ENCODE measurements around the gene CHST11. TPM values are rescaled to one million over a fixed set of nuclear protein-coding genes. Genes with fewer than 3 reads are reported as not detected.

Gene CHST11
- total and polyA plus RNA-seq, 3 donors from 2014 or later: 5.1 to 36.9 (median 23.9) TPM

DNA sequence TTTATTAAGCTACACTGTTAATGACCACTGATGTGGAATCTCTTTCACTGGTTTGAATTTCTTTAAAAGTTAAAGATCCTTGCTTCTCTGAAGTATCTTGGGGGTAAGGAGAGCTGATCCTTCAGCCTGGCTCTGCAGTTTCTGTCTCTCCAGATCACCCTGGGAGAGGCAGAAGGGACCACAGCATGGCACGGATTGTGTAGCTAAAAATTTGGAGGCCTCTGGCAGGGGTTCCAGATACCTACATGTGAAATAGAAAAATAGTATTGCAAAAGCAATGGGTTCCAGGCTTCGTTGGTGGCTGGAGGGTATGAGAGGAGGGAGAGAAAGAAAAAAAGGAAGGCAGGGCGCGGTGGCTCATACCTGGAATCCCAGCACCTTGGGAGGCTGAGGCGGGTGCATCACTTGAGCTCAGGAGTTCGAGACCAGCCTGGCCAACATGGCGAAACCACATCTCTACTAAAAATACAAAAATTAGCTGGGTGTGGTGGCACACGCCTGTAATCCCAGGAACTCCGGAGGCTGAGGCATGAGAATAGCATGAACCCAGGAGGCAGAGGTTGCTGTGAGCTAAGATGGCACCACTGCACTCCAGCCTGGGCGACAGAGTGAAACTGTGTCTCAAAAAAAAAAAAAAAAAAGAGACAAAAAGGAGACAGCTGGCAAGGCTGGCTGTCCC is 3.4 kb downstream of the CHST11 start:
- TF ChIP-seq POLR2A (IDR thresholded peaks at IDR 0.05): no peak
- TF ChIP-seq CTCF (IDR thresholded peaks at IDR 0.05): no peak
- 68 to 71% methylated on average over 10 of the region's 10 CpGs for WGBS, 2 donors
- H3K9me3 ChIP-seq: no peaks in the 10 kb centered on the region
- H3K27ac ChIP-seq: no peak overlapping the region
- no peak overlapping the region for H3K4me3 ChIP-seq
- H3K27me3 ChIP-seq: no peaks in the 10 kb centered on the region
- intact Hi-C loops (cut with DNase I; ENCODE audit: low total_unique reads): no loop called here
- DNase-seq: no peak
- H3K4me1 ChIP-seq: peaks cover 5% of the 10 kb centered on the region
- no peaks in the 10 kb centered on the region for H3K36me3 ChIP-seq (ENCODE audit: low read depth, missing control alignments)

DNA sequence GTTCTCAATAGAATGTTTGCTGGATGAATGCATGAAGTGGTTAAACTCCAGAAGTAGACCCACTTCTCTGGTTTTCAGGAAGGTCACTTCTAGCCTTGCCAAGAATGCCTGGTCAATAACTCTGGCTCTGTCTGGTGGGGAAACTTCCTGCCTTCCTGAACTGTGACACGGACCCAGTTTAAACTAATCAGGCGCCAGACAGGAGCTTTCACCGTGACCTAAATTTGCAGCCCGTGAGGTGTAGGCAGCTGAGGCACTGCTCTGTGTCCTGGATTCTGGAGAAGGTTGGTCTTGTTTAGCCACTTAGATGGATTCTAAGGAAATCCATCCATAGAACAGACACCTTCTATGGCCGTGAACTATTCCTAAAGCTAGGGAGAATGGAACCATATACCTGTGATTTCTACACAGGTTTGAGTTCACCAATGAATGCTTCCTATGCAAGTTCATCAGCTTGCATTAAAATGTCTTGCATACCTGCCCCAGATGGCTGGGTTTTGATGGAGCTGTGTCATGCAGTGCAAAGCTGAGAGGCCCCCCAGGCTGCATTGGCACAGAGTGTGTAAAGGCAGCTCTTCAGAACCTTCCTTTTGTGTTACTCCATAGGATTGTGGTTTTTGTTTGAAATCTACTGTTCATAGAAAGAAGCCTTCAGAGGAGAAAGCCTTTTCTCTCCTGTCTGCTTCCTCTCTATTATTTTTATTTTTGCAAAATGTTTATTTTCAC is 4.4 kb downstream of the CHST11 start:
- 72% methylated on average over 4 to 5 of the region's 5 CpGs for WGBS, 2 donors
- no peak for DNase-seq
- H3K27ac ChIP-seq: no peak overlapping the region
- H3K27me3 ChIP-seq: no peaks in the 10 kb centered on the region
- intact Hi-C loops (cut with DNase I; ENCODE audit: low total_unique reads): no loop called here
- H3K4me1 ChIP-seq: peaks cover 5% of the 10 kb centered on the region
- H3K4me3 ChIP-seq: no peak overlapping the region
- no peaks in the 10 kb centered on the region for H3K36me3 ChIP-seq (ENCODE audit: low read depth, missing control alignments)
- TF ChIP-seq CTCF (IDR thresholded peaks at IDR 0.05): no peak
- no peak for TF ChIP-seq POLR2A (IDR thresholded peaks at IDR 0.05)
- H3K9me3 ChIP-seq: no peaks in the 10 kb centered on the region

DNA sequence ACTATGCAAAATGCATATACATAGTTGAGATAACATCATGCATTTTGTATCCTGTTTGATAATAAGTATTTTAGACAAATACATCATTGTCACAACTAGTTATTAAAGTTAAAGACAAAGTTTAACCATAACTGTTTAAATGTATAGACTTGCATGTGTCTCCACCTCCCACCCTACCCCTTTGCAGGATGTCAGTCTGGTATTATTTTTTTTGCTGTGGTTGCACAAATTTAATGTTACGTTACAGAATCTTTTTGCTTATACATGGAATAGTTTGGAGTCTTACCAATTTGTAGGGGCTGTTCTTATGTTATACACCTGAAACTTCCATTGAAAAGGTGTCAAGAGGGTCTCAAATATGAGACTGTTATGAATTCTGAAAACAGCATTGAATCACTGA is 5.6 kb downstream of the CHST11 start:
- TF ChIP-seq CTCF (IDR thresholded peaks at IDR 0.05) (no peak), POLR2A (IDR thresholded peaks at IDR 0.05) (no peak)
- no peaks in the 10 kb centered on the region for H3K27me3 ChIP-seq
- no peak for DNase-seq
- peaks cover 13% of the 10 kb centered on the region for H3K4me1 ChIP-seq
- no peaks in the 10 kb centered on the region for H3K9me3 ChIP-seq
- intact Hi-C loops (cut with DNase I; ENCODE audit: low total_unique reads): no loop called here
- H3K27ac ChIP-seq: no peak overlapping the region
- no peaks in the 10 kb centered on the region for H3K36me3 ChIP-seq (ENCODE audit: low read depth, missing control alignments)
- 86 to 88% methylated on average over 1 of the region's 1 CpG for WGBS, 2 donors
- H3K4me3 ChIP-seq: no peak overlapping the region

- H3K36me3 ChIP-seq (ENCODE audit: low read depth, missing control alignments): no peaks in the 10 kb centered on the region
- H3K27me3 ChIP-seq: no peaks in the 10 kb centered on the region
- H3K9me3 ChIP-seq: no peaks in the 10 kb centered on the region
- H3K4me3 ChIP-seq: no peak overlapping the region
- WGBS, 2 donors: 76 to 85% methylated on average over 1 of the region's 1 CpG
- peaks cover 15% of the 10 kb centered on the region for H3K4me1 ChIP-seq
- no peak for DNase-seq
- intact Hi-C loops (cut with DNase I; ENCODE audit: low total_unique reads): no loop called here
- H3K27ac ChIP-seq: no peak overlapping the region
- TF ChIP-seq CTCF (IDR thresholded peaks at IDR 0.05) (no peak), POLR2A (IDR thresholded peaks at IDR 0.05) (no peak)
These were observed 6.2 kb downstream of the CHST11 start for GRCh38 chr12:104462931-104463339.
